Adipocyte (in vitro differentiated cells): ENCODE data around the gene WDR45B.

Experiments
- DNase-seq: peaks from one replicate; pipeline ENCODE4 v3.0.0-alpha.2; 2015; ENCODE audit warnings: low read depth
- H3K27me3 ChIP-seq: replicated peaks from 2 replicates; pipeline ENCODE4 v1.7.0; 2013; ENCODE audit warnings: mild to moderate bottlenecking, low read length, moderate library complexity; ENCODE audit not compliant: control insufficient read depth, insufficient read depth
- H3K36me3 ChIP-seq: 2 replicates; pipeline ENCODE4 v1.7.0; 2013; ENCODE audit warnings: low read length, mild to moderate bottlenecking, moderate library complexity; ENCODE audit not compliant: control insufficient read depth, insufficient read depth, severe bottlenecking
- H3K4me1 ChIP-seq: 2 replicates; pipeline ENCODE4 v1.7.0; 2013; ENCODE audit warnings: mild to moderate bottlenecking, low read length, moderate library complexity; ENCODE audit not compliant: control insufficient read depth, insufficient read depth
- H3K4me3 ChIP-seq: 2 replicates; pipeline ENCODE4 v1.7.0; 2013; ENCODE audit warnings: mild to moderate bottlenecking, low read length, moderate library complexity
- H3K9ac ChIP-seq: 2 replicates; pipeline ENCODE4 v1.7.0; 2013; ENCODE audit warnings: mild to moderate bottlenecking, low read length, moderate library complexity
- H3K9me3 ChIP-seq: 2 replicates; pipeline ENCODE4 v1.7.0; 2013; ENCODE audit warnings: mild to moderate bottlenecking, low read length, moderate library complexity; ENCODE audit not compliant: control insufficient read depth

Gene WDR45B

DNA sequence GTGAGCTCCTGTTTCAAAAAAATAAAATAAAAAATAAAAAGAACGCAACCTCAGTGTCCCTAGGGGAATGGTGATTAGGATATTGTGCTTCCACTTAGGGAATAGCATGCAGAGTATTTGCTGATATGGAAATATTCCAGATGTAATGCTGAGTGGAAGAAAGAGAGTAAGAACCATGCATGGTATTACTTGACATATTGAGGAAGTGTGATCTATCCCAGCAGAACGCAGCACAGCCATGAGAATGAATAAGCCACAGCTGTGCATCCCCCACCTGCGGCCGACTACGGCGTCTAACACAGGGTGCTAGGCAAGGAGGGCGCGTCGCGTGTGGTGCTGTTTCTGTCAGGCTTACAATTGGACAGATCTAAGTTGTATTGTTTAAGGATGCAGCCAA lies 79.2 kb downstream of the WDR45B start:
- Histone ChIP-seq H3K4me1 (peaks cover 34% of the 10 kb centered on the region), H3K4me3 (no peak overlapping the region), H3K27me3 (no peaks in the 10 kb centered on the region), H3K9ac (no peak overlapping the region), H3K36me3 (peaks cover 48% of the 10 kb centered on the region), H3K9me3 (no peaks in the 10 kb centered on the region)
- no peak for DNase-seq

- Histone ChIP-seq H3K4me3 (no peak overlapping the region), H3K4me1 (peaks cover 38% of the 10 kb centered on the region), H3K27me3 (no peaks in the 10 kb centered on the region), H3K9me3 (no peaks in the 10 kb centered on the region), H3K9ac (no peak overlapping the region), H3K36me3 (peaks cover 32% of the 10 kb centered on the region)
- DNase-seq, result no peak
Observed at GRCh38 chr17:82567286-82567685, 81.0 kb downstream of the WDR45B start.

DNA sequence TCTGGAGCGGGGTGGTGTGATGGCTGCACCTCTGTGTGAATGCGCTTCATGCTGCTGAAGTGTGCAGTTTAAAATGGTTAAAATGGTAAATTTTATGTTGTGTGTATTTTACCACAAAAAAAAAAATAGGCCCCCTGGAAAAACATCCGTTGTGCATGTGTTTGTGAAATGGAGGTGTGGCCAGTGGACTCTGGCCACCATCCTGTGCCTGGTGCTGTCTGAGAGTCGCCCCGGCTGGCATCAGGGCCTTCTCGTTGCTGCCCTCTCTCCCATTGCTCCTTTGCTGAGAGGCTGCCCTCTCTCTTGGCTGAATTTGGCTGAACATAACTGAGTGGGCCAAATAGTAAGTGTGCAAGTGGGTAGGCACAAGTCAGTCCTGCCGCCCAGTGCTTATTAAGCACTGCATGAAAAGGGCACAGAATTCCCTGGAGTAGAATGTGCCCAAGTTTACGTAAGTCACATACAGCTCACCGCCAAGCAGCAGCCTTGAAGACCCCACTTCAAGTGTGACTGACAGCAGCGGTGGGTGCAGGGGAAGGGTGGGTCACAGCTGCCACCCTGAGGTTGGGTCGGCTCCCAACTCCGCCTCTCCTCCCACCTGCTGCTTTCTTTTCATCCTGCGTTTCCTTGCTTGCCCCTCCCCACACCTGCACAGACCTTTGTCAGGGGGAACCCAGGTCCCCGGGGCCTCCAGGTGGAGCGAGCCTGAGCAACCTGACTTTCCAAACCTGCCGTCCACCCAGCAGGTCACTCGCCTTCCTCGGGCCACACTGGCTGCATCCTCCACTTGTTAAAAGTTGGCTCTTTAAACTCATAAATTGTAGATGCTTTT lies 81.9 kb downstream of the WDR45B start:
- Histone ChIP-seq H3K4me1 (peaks cover 38% of the 10 kb centered on the region), H3K4me3 (no peak overlapping the region), H3K9me3 (no peaks in the 10 kb centered on the region), H3K9ac (no peak overlapping the region), H3K27me3 (no peaks in the 10 kb centered on the region), H3K36me3 (peaks cover 23% of the 10 kb centered on the region)
- no peak for DNase-seq

- peaks cover 38% of the 10 kb centered on the region for H3K4me1 ChIP-seq
- peaks cover 19% of the 10 kb centered on the region for H3K36me3 ChIP-seq
- no peak for DNase-seq
- no peaks in the 10 kb centered on the region for H3K27me3 ChIP-seq
- no peak overlapping the region for H3K9ac ChIP-seq
- H3K4me3 ChIP-seq, result no peak overlapping the region
- no peaks in the 10 kb centered on the region for H3K9me3 ChIP-seq
Observed at GRCh38 chr17:82565551-82565950, 82.7 kb downstream of the WDR45B start.
